ENCODE measurements around the gene EEF1A2. TPM values are rescaled to one million over a fixed set of nuclear protein-coding genes. Genes with fewer than 3 reads are reported as not detected.
A peak's percentile ranks its signal among the peaks of the same experiment; 100 is the strongest.

Gene EEF1A2
- total and polyA plus RNA-seq, 4 experiments from 2014 or later: 0.36 to 0.81 TPM; not detected in 2

GRCh38 chr20:63471981-63472831 is 26.7 kb downstream of the EEF1A2 start, which contains the start of gene KCNQ2:
Gene KCNQ2 (minus strand): TSS chr20:63472655. CDS start chr20:63472463, 192 bp downstream.
- peaks cover 22 to 23% of the 10 kb centered on the region in 2 donors for H3K27me3 Mint-ChIP-seq
- POLR2A ChIA-PET (ENCODE audit: partially characterized antibody): no interaction called here
- CTCF ChIA-PET (ENCODE audit: partially characterized antibody): no interaction called here
- no peak within 1 kb of the TSS for H3K4me3 ChIP-seq (ENCODE audit: low read length in 2 of 2)
- DNase-seq: no peak
- no peaks in the 10 kb centered on the region for H3K36me3 Mint-ChIP-seq
- no peaks in the 10 kb centered on the region for H3K9me3 ChIP-seq (ENCODE audit: control insufficient read depth in 1 of 2, low read length in 2 of 2)
- no peaks in the 10 kb centered on the region for H3K9me3 Mint-ChIP-seq
- H3K4me3 Mint-ChIP-seq: peak within 1 kb of the TSS in 1 of 8 donors; percentile 35
- no peak within 1 kb of the TSS for H3K27ac ChIP-seq (ENCODE audit: low read depth, low read length)
- peaks cover 13% of the 10 kb centered on the region for H3K27me3 ChIP-seq (ENCODE audit: insufficient read depth, low read length)
- peaks cover 5% of the 10 kb centered on the region for H3K4me1 ChIP-seq (ENCODE audit: insufficient read depth, low read length)
- H3K27ac Mint-ChIP-seq: no peak within 1 kb of the TSS
- peaks cover 0 to 8% (median 3%) of the 10 kb centered on the region in 4 donors for H3K4me1 Mint-ChIP-seq
- no peaks in the 10 kb centered on the region for H3K36me3 ChIP-seq (ENCODE audit: insufficient read depth, low read length)
- intact Hi-C loops (cut with micrococcal nuclease): no loop called here

- Histone ChIP-seq H3K4me3 (ENCODE audit: low read length in 2 of 2) (no peak overlapping the region), H3K27me3 (ENCODE audit: insufficient read depth, low read length) (peaks cover 13% of the 10 kb centered on the region), H3K9me3 (ENCODE audit: control insufficient read depth in 1 of 2, low read length in 2 of 2) (no peaks in the 10 kb centered on the region), H3K4me1 (ENCODE audit: insufficient read depth, low read length) (peaks cover 5% of the 10 kb centered on the region), H3K36me3 (ENCODE audit: insufficient read depth, low read length) (no peaks in the 10 kb centered on the region), H3K27ac (ENCODE audit: low read depth, low read length) (no peak overlapping the region)
- POLR2A ChIA-PET (ENCODE audit: partially characterized antibody): no interaction called here
- no peaks in the 10 kb centered on the region for H3K9me3 Mint-ChIP-seq
- CTCF ChIA-PET (ENCODE audit: partially characterized antibody): no interaction called here
- H3K4me3 Mint-ChIP-seq: no peak overlapping the region
- peaks cover 21 to 27% of the 10 kb centered on the region in 2 donors for H3K27me3 Mint-ChIP-seq
- no peaks in the 10 kb centered on the region for H3K36me3 Mint-ChIP-seq
- H3K27ac Mint-ChIP-seq: no peak overlapping the region
- DNase-seq: no peak
- intact Hi-C loops (cut with micrococcal nuclease): no loop called here
- H3K4me1 Mint-ChIP-seq: peaks cover 0 to 8% (median 3%) of the 10 kb centered on the region in 4 donors
These were observed 27.2 kb downstream of the EEF1A2 start for GRCh38 chr20:63471717-63471980.

- H3K9me3 ChIP-seq (ENCODE audit: control insufficient read depth in 1 of 2, low read length in 2 of 2): no peaks in the 10 kb centered on the region
- peak overlapping the region in 1 of 8 donors; percentile 25 for H3K4me3 Mint-ChIP-seq
- no peak overlapping the region for H3K27ac ChIP-seq (ENCODE audit: low read depth, low read length)
- H3K27me3 ChIP-seq (ENCODE audit: insufficient read depth, low read length): peaks cover 13% of the 10 kb centered on the region
- no peaks in the 10 kb centered on the region for H3K9me3 Mint-ChIP-seq
- ChIA-PET POLR2A (ENCODE audit: partially characterized antibody) (no interaction called here), CTCF (ENCODE audit: partially characterized antibody) (no interaction called here)
- peaks cover 21 to 27% of the 10 kb centered on the region in 2 donors for H3K27me3 Mint-ChIP-seq
- intact Hi-C loops (cut with micrococcal nuclease): no loop called here
- H3K4me3 ChIP-seq (ENCODE audit: low read length in 2 of 2): no peak overlapping the region
- peaks cover 5% of the 10 kb centered on the region for H3K4me1 ChIP-seq (ENCODE audit: insufficient read depth, low read length)
- no peaks in the 10 kb centered on the region for H3K36me3 ChIP-seq (ENCODE audit: insufficient read depth, low read length)
- H3K27ac Mint-ChIP-seq: no peak overlapping the region
- H3K4me1 Mint-ChIP-seq: peaks cover 0 to 8% (median 3%) of the 10 kb centered on the region in 4 donors
- no peaks in the 10 kb centered on the region for H3K36me3 Mint-ChIP-seq
- no peak for DNase-seq
These were observed 27.7 kb downstream of the EEF1A2 start for GRCh38 chr20:63471002-63471716.

GRCh38 chr20:63470410-63470809 is 28.5 kb downstream of the EEF1A2 start:
- Histone ChIP-seq H3K9me3 (ENCODE audit: control insufficient read depth in 1 of 2, low read length in 2 of 2) (no peaks in the 10 kb centered on the region), H3K36me3 (ENCODE audit: insufficient read depth, low read length) (no peaks in the 10 kb centered on the region), H3K27me3 (ENCODE audit: insufficient read depth, low read length) (peaks cover 8% of the 10 kb centered on the region), H3K27ac (ENCODE audit: low read depth, low read length) (no peak overlapping the region), H3K4me1 (ENCODE audit: insufficient read depth, low read length) (peaks cover 5% of the 10 kb centered on the region), H3K4me3 (ENCODE audit: low read length in 2 of 2) (no peak overlapping the region)
- ChIA-PET CTCF (ENCODE audit: partially characterized antibody) (no interaction called here), POLR2A (ENCODE audit: partially characterized antibody) (no interaction called here)
- Mint-ChIP-seq H3K36me3 (no peaks in the 10 kb centered on the region), H3K4me3 (peak overlapping the region in 3 of 8 donors; percentile 24 to 40 (median 36)), H3K27me3 (peaks cover 23 to 25% of the 10 kb centered on the region in 2 donors), H3K27ac (no peak overlapping the region), H3K9me3 (no peaks in the 10 kb centered on the region), H3K4me1 (peaks cover 0 to 8% (median 3%) of the 10 kb centered on the region in 4 donors)
- intact Hi-C loops (cut with micrococcal nuclease): no loop called here
- no peak for DNase-seq

- no peak for DNase-seq
- peaks cover 0 to 8% (median 3%) of the 10 kb centered on the region in 4 donors for H3K4me1 Mint-ChIP-seq
- Histone ChIP-seq H3K36me3 (ENCODE audit: insufficient read depth, low read length) (no peaks in the 10 kb centered on the region), H3K27me3 (ENCODE audit: insufficient read depth, low read length) (peaks cover 8% of the 10 kb centered on the region), H3K4me1 (ENCODE audit: insufficient read depth, low read length) (peaks cover 5% of the 10 kb centered on the region), H3K9me3 (ENCODE audit: control insufficient read depth in 1 of 2, low read length in 2 of 2) (no peaks in the 10 kb centered on the region), H3K27ac (ENCODE audit: low read depth, low read length) (no peak overlapping the region), H3K4me3 (ENCODE audit: low read length in 2 of 2) (no peak overlapping the region)
- intact Hi-C loops (cut with micrococcal nuclease): no loop called here
- H3K9me3 Mint-ChIP-seq: no peaks in the 10 kb centered on the region
- no peaks in the 10 kb centered on the region for H3K36me3 Mint-ChIP-seq
- peak overlapping the region in 1 of 8 donors; percentile 36 for H3K4me3 Mint-ChIP-seq
- POLR2A ChIA-PET (ENCODE audit: partially characterized antibody): no interaction called here
- peaks cover 24 to 25% of the 10 kb centered on the region in 2 donors for H3K27me3 Mint-ChIP-seq
- no peak overlapping the region for H3K27ac Mint-ChIP-seq
- CTCF ChIA-PET (ENCODE audit: partially characterized antibody): no interaction called here
These were observed 29.2 kb downstream of the EEF1A2 start for GRCh38 chr20:63469713-63470101.

- CTCF ChIA-PET (ENCODE audit: partially characterized antibody): no interaction called here
- H3K27me3 Mint-ChIP-seq: peaks cover 23 to 29% of the 10 kb centered on the region in 2 donors
These were observed 29.7 kb downstream of the EEF1A2 start for GRCh38 chr20:63469019-63469712.

GRCh38 chr20:63468421-63468820 is 30.5 kb downstream of the EEF1A2 start:
- Histone ChIP-seq H3K27ac (ENCODE audit: low read depth, low read length) (no peak overlapping the region), H3K4me1 (ENCODE audit: insufficient read depth, low read length) (no peaks in the 10 kb centered on the region), H3K27me3 (ENCODE audit: insufficient read depth, low read length) (peaks cover 8% of the 10 kb centered on the region), H3K4me3 (ENCODE audit: low read length in 2 of 2) (no peak overlapping the region), H3K9me3 (ENCODE audit: control insufficient read depth in 1 of 2, low read length in 2 of 2) (no peaks in the 10 kb centered on the region), H3K36me3 (ENCODE audit: insufficient read depth, low read length) (no peaks in the 10 kb centered on the region)
- Mint-ChIP-seq H3K27ac (no peak overlapping the region), H3K4me3 (no peak overlapping the region), H3K36me3 (no peaks in the 10 kb centered on the region), H3K27me3 (peaks cover 23 to 27% of the 10 kb centered on the region in 2 donors), H3K4me1 (no peaks in the 10 kb centered on the region), H3K9me3 (no peaks in the 10 kb centered on the region)
- ChIA-PET CTCF (ENCODE audit: partially characterized antibody) (no interaction called here), POLR2A (ENCODE audit: partially characterized antibody) (no interaction called here)
- DNase-seq: no peak
- intact Hi-C loops (cut with micrococcal nuclease): no loop called here

More at GRCh38 chr20:63469019-63469712, 29.7 kb downstream of the EEF1A2 start:
- no peak overlapping the region for H3K27ac Mint-ChIP-seq
- no peak overlapping the region for H3K27ac ChIP-seq (ENCODE audit: low read depth, low read length)
- no peak overlapping the region for H3K4me3 ChIP-seq (ENCODE audit: low read length in 2 of 2)
- no peaks in the 10 kb centered on the region for H3K9me3 ChIP-seq (ENCODE audit: control insufficient read depth in 1 of 2, low read length in 2 of 2)
- intact Hi-C loops (cut with micrococcal nuclease): no loop called here
- H3K36me3 Mint-ChIP-seq: no peaks in the 10 kb centered on the region
- POLR2A ChIA-PET (ENCODE audit: partially characterized antibody): no interaction called here
- H3K4me1 Mint-ChIP-seq: peaks cover 0 to 4% (median 2%) of the 10 kb centered on the region in 4 donors
- peaks cover 5% of the 10 kb centered on the region for H3K4me1 ChIP-seq (ENCODE audit: insufficient read depth, low read length)
- H3K27me3 ChIP-seq (ENCODE audit: insufficient read depth, low read length): peaks cover 8% of the 10 kb centered on the region
- H3K9me3 Mint-ChIP-seq: no peaks in the 10 kb centered on the region
- no peak overlapping the region for H3K4me3 Mint-ChIP-seq
- no peaks in the 10 kb centered on the region for H3K36me3 ChIP-seq (ENCODE audit: insufficient read depth, low read length)
- no peak for DNase-seq

Data from CD4-positive, alpha-beta memory T cell (primary cell).